Measurements from ENCODE around the gene ZNF746. TPM values are rescaled to one million over a fixed set of nuclear protein-coding genes. Genes with fewer than 3 reads are reported as not detected.

ZNF746 gene
- total and polyA plus RNA-seq, 10 of the 15 experiments (the other 5 are each of a cell fraction or from before 2014, with no cell fraction given), result 1.2 to 19.0 (median 6.3) TPM

DNA sequence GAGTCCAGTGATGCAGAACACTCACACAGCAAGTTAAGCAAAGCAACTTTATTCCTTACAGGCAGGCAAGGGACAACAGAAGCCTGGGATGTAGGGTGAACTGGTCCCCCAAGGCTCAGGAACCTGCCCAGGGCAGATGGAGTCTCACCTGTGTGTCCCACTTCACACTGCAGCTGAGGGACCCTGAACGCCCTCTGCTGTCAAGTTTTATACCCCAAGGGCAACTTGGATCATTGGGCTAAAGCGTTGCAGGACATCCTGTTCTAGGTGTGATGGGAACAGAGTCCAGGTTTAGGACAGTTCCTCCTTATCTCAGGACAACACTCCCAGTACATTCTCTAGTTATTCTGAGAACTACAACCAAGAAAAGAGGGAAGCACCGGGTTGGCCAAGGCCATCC, 49.5 kb upstream of the ZNF746 start:
- Histone ChIP-seq H3K4me1 (ENCODE audit: control insufficient read depth, insufficient read depth, low read length) (no peaks in the 10 kb centered on the region), H3K4me2 (ENCODE audit: control insufficient read depth, insufficient read depth) (no peak overlapping the region), H3K27ac (ENCODE audit: control insufficient read depth, insufficient read depth) (no peak overlapping the region), H2AFZ (ENCODE audit: control insufficient read depth, low read depth, low read length) (no peak overlapping the region), H3K27me3 (replicated peaks in 1 of 2; ENCODE audit: control insufficient read depth in 2 of 2, insufficient read depth in 2 of 2, low read length in 1 of 2) (no peaks in the 10 kb centered on the region), H3K9ac (ENCODE audit: control insufficient read depth, insufficient read depth, low read length) (no peak overlapping the region), H3K9me3 (replicated peaks; ENCODE audit: control insufficient read depth, insufficient read depth, low read length) (no peaks in the 10 kb centered on the region), H3K4me3 (no peak overlapping the region), H3K79me2 (ENCODE audit: control insufficient read depth, insufficient read depth, low read length) (no peaks in the 10 kb centered on the region), H4K20me1 (ENCODE audit: control insufficient read depth, insufficient read depth) (no peaks in the 10 kb centered on the region), H3K36me3 (ENCODE audit: control insufficient read depth in 2 of 2, insufficient read depth in 2 of 2, low read length in 1 of 2) (peaks cover 10 to 33% of the 10 kb centered on the region in 2 experiments; a peak in 3 of 4 replicates)
- FAIRE-seq, result no peak
- 0 out of 3 replicates have a peak, but pooled peaks have one; percentile 27 for ATAC-seq
- ChIA-PET POLR2A (no interaction called here), SMC1A (ENCODE audit: uncharacterized antibody, unreplicated experiment) (interaction anchor here (1.4 kb wide), 1 partner anchor 12 kb away, joined by 5 read pairs; no protein-coding TSS in a partner anchor), RAD21 (ENCODE audit: unreplicated experiment) (no interaction called here), CTCF (interaction anchor here (0.7 kb wide), 1 partner anchor 188 kb away, joined by 3 read pairs; no protein-coding TSS in a partner anchor)
- intact Hi-C loops (cut with micrococcal nuclease; ENCODE audit: unreplicated experiment) (no loop called here), in situ Hi-C loops (cut with MboI) (no loop called here)
- BruUV-seq (replicated peaks), result no TSS peak
- DNase-seq (ENCODE audit: low read depth, low spot score), result no peak
- TF ChIP-seq, protein P1, sequence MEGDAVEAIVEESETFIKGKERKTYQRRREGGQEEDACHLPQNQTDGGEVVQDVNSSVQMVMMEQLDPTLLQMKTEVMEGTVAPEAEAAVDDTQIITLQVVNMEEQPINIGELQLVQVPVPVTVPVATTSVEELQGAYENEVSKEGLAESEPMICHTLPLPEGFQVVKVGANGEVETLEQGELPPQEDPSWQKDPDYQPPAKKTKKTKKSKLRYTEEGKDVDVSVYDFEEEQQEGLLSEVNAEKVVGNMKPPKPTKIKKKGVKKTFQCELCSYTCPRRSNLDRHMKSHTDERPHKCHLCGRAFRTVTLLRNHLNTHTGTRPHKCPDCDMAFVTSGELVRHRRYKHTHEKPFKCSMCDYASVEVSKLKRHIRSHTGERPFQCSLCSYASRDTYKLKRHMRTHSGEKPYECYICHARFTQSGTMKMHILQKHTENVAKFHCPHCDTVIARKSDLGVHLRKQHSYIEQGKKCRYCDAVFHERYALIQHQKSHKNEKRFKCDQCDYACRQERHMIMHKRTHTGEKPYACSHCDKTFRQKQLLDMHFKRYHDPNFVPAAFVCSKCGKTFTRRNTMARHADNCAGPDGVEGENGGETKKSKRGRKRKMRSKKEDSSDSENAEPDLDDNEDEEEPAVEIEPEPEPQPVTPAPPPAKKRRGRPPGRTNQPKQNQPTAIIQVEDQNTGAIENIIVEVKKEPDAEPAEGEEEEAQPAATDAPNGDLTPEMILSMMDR (IDR thresholded peaks at IDR 0.05 in 2 of 3, conservative IDR thresholded peaks at IDR 0.05 in 1 of 3; ENCODE audit: control insufficient read depth in 2 of 3, extremely low read depth in 1 of 3, insufficient read depth in 1 of 3, low read depth in 3 of 3, low read length in 3 of 3), result peak in 2 of 3 experiments; percentile 9 to 26; a peak in 2 of 6 replicates
- TF ChIP-seq RAD51 (IDR thresholded peaks at IDR 0.05) (no peak), MEF2A (IDR thresholded peaks at IDR 0.05; ENCODE audit: insufficient read depth, low read depth, low read length) (no peak), SPI1 (IDR thresholded peaks at IDR 0.05; ENCODE audit: borderline replicate concordance, insufficient read depth, low read depth, low read length) (no peak), FOXM1 (IDR thresholded peaks at IDR 0.05; ENCODE audit: low read depth, low read length) (no peak), ZBED1 (IDR thresholded peaks at IDR 0.05; ENCODE audit: borderline replicate concordance) (no peak), IRF4 (IDR thresholded peaks at IDR 0.05; ENCODE audit: low read depth, low read length) (no peak), GABPA (IDR thresholded peaks at IDR 0.05; ENCODE audit: low read depth) (no peak), SMC3 (IDR thresholded peaks at IDR 0.05; ENCODE audit: borderline replicate concordance, low read length) (peak; percentile 8; the same call in 1 of the 2 replicates), TBL1XR1 (IDR thresholded peaks at IDR 0.05; ENCODE audit: low read depth, low read length) (no peak)
- TF ChIP-seq, protein P2, sequence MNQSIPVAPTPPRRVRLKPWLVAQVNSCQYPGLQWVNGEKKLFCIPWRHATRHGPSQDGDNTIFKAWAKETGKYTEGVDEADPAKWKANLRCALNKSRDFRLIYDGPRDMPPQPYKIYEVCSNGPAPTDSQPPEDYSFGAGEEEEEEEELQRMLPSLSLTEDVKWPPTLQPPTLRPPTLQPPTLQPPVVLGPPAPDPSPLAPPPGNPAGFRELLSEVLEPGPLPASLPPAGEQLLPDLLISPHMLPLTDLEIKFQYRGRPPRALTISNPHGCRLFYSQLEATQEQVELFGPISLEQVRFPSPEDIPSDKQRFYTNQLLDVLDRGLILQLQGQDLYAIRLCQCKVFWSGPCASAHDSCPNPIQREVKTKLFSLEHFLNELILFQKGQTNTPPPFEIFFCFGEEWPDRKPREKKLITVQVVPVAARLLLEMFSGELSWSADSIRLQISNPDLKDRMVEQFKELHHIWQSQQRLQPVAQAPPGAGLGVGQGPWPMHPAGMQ (IDR thresholded peaks at IDR 0.05; ENCODE audit: borderline replicate concordance), result no peak
- TF ChIP-seq, protein P3, sequence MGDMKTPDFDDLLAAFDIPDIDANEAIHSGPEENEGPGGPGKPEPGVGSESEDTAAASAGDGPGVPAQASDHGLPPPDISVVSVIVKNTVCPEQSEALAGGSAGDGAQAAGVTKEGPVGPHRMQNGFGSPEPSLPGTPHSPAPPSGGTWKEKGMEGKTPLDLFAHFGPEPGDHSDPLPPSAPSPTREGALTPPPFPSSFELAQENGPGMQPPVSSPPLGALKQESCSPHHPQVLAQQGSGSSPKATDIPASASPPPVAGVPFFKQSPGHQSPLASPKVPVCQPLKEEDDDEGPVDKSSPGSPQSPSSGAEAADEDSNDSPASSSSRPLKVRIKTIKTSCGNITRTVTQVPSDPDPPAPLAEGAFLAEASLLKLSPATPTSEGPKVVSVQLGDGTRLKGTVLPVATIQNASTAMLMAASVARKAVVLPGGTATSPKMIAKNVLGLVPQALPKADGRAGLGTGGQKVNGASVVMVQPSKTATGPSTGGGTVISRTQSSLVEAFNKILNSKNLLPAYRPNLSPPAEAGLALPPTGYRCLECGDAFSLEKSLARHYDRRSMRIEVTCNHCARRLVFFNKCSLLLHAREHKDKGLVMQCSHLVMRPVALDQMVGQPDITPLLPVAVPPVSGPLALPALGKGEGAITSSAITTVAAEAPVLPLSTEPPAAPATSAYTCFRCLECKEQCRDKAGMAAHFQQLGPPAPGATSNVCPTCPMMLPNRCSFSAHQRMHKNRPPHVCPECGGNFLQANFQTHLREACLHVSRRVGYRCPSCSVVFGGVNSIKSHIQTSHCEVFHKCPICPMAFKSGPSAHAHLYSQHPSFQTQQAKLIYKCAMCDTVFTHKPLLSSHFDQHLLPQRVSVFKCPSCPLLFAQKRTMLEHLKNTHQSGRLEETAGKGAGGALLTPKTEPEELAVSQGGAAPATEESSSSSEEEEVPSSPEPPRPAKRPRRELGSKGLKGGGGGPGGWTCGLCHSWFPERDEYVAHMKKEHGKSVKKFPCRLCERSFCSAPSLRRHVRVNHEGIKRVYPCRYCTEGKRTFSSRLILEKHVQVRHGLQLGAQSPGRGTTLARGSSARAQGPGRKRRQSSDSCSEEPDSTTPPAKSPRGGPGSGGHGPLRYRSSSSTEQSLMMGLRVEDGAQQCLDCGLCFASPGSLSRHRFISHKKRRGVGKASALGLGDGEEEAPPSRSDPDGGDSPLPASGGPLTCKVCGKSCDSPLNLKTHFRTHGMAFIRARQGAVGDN (IDR thresholded peaks at IDR 0.05), result no peak
- WGBS (ENCODE audit: insufficient coverage, insufficient replicate concordance, low lambda C conversion rate, missing lambda C conversion rate), result 76% methylated on average over 3 of the region's 3 CpGs
